Astrocyte (in vitro differentiated cells and primary cell): ENCODE measurements around the gene SEC22C.

Source experiments
- EZH2 ChIP-seq: IDR thresholded peaks from 2 replicates; pipeline ENCODE4 v1.6.1; 2012; ENCODE audit warnings: mild to moderate bottlenecking, low read length, inconsistent platforms; ENCODE audit not compliant: insufficient read depth
- TF ChIP-seq, protein P1 (sequence below): IDR thresholded peaks from 2 replicates; pipeline ENCODE4 v1.5.1; 2011; ENCODE audit warnings: low read depth, mild to moderate bottlenecking, inconsistent platforms, low read length, moderate library complexity; ENCODE audit not compliant: insufficient read depth

DNA sequence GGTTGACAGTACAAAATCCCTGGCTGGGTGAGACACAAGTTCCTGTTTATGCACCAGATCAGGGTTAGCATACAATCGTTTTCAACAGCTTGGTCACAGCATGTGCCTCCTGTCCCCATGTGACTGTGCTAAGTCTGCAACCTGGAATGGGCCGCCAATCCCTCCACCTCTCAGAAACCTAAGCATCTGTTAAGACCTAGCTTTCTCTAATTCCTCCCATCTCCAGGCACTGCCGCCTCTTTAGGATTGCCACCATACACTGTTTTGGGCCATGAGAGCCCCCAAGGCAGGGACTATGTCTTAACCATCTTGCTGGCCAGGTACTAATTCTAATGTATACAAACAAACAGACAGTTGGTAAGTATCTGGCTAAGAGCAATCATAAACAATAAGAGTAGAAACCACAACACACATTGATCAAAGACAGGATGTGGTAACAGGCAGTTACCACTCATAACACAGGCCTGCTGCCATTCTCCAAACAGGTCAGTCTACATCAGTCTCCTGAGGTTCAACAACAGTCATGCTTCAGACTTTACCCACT, 25.6 kb downstream of the SEC22C start:
- TF ChIP-seq, protein P1, sequence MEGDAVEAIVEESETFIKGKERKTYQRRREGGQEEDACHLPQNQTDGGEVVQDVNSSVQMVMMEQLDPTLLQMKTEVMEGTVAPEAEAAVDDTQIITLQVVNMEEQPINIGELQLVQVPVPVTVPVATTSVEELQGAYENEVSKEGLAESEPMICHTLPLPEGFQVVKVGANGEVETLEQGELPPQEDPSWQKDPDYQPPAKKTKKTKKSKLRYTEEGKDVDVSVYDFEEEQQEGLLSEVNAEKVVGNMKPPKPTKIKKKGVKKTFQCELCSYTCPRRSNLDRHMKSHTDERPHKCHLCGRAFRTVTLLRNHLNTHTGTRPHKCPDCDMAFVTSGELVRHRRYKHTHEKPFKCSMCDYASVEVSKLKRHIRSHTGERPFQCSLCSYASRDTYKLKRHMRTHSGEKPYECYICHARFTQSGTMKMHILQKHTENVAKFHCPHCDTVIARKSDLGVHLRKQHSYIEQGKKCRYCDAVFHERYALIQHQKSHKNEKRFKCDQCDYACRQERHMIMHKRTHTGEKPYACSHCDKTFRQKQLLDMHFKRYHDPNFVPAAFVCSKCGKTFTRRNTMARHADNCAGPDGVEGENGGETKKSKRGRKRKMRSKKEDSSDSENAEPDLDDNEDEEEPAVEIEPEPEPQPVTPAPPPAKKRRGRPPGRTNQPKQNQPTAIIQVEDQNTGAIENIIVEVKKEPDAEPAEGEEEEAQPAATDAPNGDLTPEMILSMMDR: no peak
- TF ChIP-seq EZH2: no peak
